ENCODE data around the gene FBXL20.

The FBXL20 gene

GRCh38 chr17:39224778-39225307, 176.6 kb downstream of the FBXL20 start:
- H3K4me3 Mint-ChIP-seq = peak overlapping the region; percentile 66
- no peaks in the 10 kb centered on the region for H3K9me3 Mint-ChIP-seq
- no peak overlapping the region for H3K27ac Mint-ChIP-seq
- H3K36me3 Mint-ChIP-seq (ENCODE audit: low read depth) = no peaks in the 10 kb centered on the region
- peaks cover 11% of the 10 kb centered on the region for H3K4me1 Mint-ChIP-seq (ENCODE audit: low read depth)
- H3K27me3 Mint-ChIP-seq = peaks cover 42% of the 10 kb centered on the region

DNA sequence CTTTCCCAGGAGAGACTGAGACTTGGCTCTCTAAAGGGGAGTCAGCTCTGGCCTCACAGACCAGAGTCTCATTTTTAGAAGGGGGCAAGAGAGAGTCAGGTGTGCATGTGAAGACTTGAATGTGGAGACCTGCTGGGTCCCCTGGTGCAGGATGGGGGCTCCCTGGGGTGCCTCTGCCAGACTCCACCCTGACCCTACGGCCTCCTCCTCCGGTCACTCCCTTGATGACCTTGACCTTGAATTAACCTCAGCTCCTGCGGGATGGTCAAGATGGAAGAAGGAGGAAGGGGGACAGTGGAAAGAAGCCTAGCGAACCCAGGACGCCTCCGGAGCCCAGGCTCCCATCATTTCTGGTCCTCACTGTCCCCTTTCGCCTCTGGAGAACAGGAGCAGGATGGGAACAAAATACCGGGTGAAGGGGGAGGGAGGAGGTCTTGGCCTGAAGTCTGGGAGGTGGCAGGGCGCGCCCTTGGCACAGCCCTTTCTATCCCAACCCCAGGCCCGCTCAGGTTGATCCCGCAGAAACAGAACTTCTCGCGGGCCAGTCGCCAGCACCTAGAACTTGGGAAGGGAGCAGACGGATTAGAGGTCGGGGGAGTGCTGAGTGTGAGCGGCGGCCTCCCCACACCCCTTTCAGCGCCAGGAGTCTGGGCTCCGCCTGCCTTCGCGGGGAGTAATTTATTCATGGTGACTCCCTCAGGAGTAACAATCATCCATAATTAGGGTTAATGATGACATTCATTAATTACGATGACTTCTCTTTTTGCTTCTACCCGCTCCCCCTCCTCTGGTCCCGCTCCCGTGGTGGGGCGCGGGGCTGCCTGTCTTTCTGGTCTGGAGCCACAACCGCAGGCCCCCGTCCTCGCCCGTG, 177.3 kb downstream of the FBXL20 start:
- H3K4me3 Mint-ChIP-seq = no peak overlapping the region
- no peaks in the 10 kb centered on the region for H3K36me3 Mint-ChIP-seq (ENCODE audit: low read depth)
- H3K9me3 Mint-ChIP-seq = no peaks in the 10 kb centered on the region
- no peak overlapping the region for H3K27ac Mint-ChIP-seq
- H3K27me3 Mint-ChIP-seq = peaks cover 38% of the 10 kb centered on the region
- peaks cover 11% of the 10 kb centered on the region for H3K4me1 Mint-ChIP-seq (ENCODE audit: low read depth)

GRCh38 chr17:39222866-39223834, 178.3 kb downstream of the FBXL20 start:
- no peak overlapping the region for H3K27ac Mint-ChIP-seq
- peaks cover 38% of the 10 kb centered on the region for H3K27me3 Mint-ChIP-seq
- no peaks in the 10 kb centered on the region for H3K36me3 Mint-ChIP-seq (ENCODE audit: low read depth)
- peaks cover 11% of the 10 kb centered on the region for H3K4me1 Mint-ChIP-seq (ENCODE audit: low read depth)
- H3K4me3 Mint-ChIP-seq = no peak overlapping the region
- no peaks in the 10 kb centered on the region for H3K9me3 Mint-ChIP-seq

DNA sequence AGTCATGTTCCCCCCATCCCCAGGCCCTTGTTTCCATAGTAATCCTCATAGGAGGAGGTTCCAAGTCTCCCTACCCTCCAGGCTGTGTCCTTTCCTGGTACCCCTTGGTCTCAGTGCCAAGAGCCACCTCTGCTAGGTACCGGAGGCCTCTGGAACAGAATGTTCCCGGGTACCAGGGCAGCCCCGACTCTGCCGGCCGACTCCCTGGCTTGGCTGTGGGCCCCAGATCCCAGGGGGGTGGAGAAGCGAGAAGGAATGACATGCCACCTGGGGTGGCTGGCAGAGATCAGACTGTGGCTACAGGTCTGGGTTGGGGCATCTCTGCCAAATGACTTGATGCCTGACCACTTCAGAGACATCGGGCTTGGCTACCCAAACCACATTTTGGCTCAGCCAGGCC, 179.3 kb downstream of the FBXL20 start:
- no peak overlapping the region for H3K4me3 Mint-ChIP-seq
- H3K9me3 Mint-ChIP-seq = no peaks in the 10 kb centered on the region
- no peaks in the 10 kb centered on the region for H3K36me3 Mint-ChIP-seq (ENCODE audit: low read depth)
- H3K27me3 Mint-ChIP-seq = peaks cover 32% of the 10 kb centered on the region
- H3K4me1 Mint-ChIP-seq (ENCODE audit: low read depth) = peaks cover 11% of the 10 kb centered on the region
- H3K27ac Mint-ChIP-seq = no peak overlapping the region

DNA sequence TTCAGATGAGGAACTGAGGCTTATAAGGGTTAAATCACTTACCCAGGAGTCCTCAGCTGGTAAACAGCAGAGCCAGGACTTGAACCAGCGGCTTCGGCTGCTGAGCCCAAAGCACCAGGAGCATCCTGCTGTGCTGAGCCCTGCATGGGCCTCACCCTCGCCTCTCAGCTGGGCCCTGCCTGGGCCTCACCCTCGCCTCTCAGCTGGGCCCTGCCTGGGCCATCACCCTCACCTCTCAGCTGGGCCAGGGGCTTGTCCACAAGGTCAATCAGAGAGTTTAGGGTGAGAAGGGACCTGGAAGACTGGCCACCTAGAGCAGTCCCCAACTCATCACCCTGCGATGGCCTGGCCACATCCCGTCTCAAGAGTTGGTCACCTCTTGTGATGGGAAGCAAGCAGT, 179.9 kb downstream of the FBXL20 start:
- no peaks in the 10 kb centered on the region for H3K9me3 Mint-ChIP-seq
- H3K27ac Mint-ChIP-seq = no peak overlapping the region
- no peaks in the 10 kb centered on the region for H3K36me3 Mint-ChIP-seq (ENCODE audit: low read depth)
- H3K4me1 Mint-ChIP-seq (ENCODE audit: low read depth) = peaks cover 11% of the 10 kb centered on the region
- H3K4me3 Mint-ChIP-seq = no peak overlapping the region
- peaks cover 33% of the 10 kb centered on the region for H3K27me3 Mint-ChIP-seq

DNA sequence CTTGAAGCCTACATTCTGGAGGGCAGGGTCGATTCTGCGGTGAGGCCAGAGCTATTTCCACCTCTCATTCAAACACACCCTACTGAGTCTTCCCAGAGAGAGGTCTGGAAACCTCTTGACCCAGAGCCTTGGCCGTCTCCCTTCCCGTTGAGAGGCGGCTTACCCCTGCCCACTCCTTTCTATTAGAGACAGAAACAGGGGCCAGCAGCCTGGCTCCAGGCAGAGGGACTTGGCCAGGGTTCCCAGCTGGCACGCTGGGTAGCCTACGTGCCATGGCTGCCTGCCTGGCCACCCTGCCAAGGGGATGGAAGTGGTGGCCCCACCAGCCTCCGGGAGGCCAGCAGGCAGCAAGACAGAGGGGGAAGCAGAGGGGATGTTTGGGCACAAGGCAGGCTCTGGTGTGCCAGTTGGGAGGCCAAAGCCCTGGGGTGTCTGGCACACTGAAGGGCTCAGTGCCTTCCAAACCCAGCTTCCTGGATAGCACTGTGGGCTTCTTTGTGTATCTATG, 181.7 kb downstream of the FBXL20 start:
- Mint-ChIP-seq H3K27ac (no peak overlapping the region), H3K4me1 (ENCODE audit: low read depth) (peaks cover 1% of the 10 kb centered on the region), H3K9me3 (no peaks in the 10 kb centered on the region), H3K27me3 (peaks cover 23% of the 10 kb centered on the region), H3K4me3 (no peak overlapping the region), H3K36me3 (ENCODE audit: low read depth) (no peaks in the 10 kb centered on the region)

DNA sequence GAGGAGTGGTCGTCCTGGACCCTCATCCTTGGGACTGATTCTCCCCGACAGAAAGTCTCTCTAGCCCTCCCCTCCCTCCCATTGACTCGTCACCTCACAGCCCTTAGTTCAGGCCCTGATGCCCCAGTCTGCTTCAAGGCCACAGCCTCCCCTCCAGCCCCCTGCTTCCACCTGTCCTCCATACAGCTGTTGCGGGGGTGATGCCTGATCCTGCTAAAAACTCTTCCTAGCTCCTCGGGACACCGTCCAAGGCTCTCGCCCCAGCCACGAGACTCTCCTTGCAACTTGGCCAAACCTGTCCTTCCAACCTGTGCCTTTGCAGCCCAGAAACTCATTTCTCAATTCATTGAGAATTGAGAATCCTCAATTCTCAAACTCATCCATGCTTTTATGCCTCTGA, 182.5 kb downstream of the FBXL20 start:
- H3K4me1 Mint-ChIP-seq (ENCODE audit: low read depth) = no peaks in the 10 kb centered on the region
- H3K27ac Mint-ChIP-seq = no peak overlapping the region
- peaks cover 17% of the 10 kb centered on the region for H3K27me3 Mint-ChIP-seq
- no peaks in the 10 kb centered on the region for H3K9me3 Mint-ChIP-seq
- H3K4me3 Mint-ChIP-seq = no peak overlapping the region
- H3K36me3 Mint-ChIP-seq (ENCODE audit: low read depth) = no peaks in the 10 kb centered on the region

DNA sequence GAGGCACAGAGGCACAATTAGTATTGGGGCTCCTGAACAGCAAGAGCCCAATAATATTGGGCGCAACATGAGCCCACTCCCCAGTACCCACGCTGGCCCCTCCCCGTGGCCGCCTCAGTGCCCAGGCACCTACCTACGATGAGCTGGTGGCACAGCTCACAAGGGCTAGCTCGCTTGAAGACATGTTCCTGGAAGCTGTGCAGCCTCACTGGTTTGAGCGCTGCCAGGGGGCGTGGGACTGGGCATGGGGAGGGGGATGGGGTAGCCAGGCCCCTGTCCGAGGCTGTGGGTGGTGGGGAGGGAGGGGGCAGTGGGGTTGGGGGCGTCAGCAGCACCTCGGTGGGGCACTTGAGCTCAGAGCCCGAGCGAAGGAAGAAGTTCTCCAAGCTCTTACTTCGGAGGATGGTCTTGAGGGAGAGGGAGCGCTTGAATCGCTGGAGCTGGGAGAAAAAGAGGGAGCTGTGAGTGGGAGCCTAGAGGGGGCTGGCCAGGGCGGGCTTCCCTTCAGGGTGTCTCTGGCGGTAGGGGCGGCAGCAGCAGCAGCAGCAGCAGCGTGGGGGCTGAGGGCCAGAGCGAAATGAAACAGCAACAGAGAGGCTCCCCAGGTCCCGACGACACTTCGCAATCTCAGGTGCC, 183.6 kb downstream of the FBXL20 start:
- Mint-ChIP-seq H3K4me3 (no peak overlapping the region), H3K4me1 (ENCODE audit: low read depth) (no peaks in the 10 kb centered on the region), H3K27ac (no peak overlapping the region), H3K36me3 (ENCODE audit: low read depth) (no peaks in the 10 kb centered on the region), H3K27me3 (peaks cover 13% of the 10 kb centered on the region), H3K9me3 (no peaks in the 10 kb centered on the region)

DNA sequence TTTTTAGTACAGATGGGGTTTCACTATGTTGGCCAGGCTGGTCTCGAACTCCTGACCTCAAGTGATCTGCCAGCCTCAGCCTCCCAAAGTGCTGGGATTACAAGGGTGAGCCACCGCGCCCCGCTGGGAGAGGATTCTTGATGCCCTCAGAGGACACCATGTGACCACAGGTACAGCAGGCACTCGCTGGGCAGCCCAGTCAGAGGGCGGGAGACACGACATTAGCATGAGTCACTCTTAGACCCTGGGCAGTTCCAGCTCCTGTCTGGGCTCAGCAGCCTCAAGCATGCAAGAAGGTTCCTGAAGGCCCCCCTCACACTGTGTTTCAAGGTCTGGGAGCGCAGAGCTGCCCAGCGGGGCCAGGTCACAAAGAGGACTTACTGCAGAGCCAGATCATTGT, 187.6 kb downstream of the FBXL20 start:
- Mint-ChIP-seq H3K4me1 (ENCODE audit: low read depth) (peaks cover 14% of the 10 kb centered on the region), H3K4me3 (no peak overlapping the region), H3K27me3 (peaks cover 7% of the 10 kb centered on the region), H3K9me3 (no peaks in the 10 kb centered on the region), H3K36me3 (ENCODE audit: low read depth) (no peaks in the 10 kb centered on the region), H3K27ac (no peak overlapping the region)

DNA sequence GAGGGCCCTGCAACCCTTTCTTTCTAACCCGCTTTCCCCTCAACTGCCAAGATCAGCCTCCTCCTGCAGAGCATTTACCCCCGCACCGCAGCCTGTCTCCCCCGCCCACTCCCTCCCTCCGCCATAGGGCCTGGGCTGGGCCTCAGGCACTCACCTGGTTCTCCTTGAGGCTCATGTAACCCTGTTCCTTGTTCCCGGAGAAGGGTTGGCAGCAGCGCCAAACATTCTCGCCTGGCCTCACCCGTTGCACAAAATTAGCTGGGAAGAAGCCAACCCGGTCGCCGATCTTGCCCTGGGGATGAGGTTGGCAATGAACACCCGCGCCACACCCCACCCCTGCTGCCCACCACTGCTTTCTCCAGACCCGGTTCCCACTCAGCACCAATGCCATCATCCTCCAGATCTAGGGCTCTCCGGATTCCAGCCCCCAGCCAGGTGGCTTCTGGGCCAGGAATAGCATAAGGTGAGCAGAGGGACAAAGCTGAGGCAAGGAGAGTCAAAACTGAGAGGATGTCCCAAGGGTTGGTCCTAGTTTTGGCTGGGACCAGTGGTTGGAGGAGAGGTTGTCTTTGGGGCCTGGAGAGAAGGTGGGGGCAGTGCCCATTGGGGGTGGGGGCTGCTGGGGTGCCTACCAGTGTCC, 188.5 kb downstream of the FBXL20 start:
- Mint-ChIP-seq H3K4me3 (no peak overlapping the region), H3K36me3 (ENCODE audit: low read depth) (no peaks in the 10 kb centered on the region), H3K27ac (no peak overlapping the region), H3K4me1 (ENCODE audit: low read depth) (peaks cover 23% of the 10 kb centered on the region), H3K9me3 (no peaks in the 10 kb centered on the region), H3K27me3 (peaks cover 7% of the 10 kb centered on the region)

GRCh38 chr17:39212195-39212810, 189.1 kb downstream of the FBXL20 start:
- H3K27me3 Mint-ChIP-seq = peaks cover 5% of the 10 kb centered on the region
- H3K36me3 Mint-ChIP-seq (ENCODE audit: low read depth) = no peaks in the 10 kb centered on the region
- H3K9me3 Mint-ChIP-seq = no peaks in the 10 kb centered on the region

DNA sequence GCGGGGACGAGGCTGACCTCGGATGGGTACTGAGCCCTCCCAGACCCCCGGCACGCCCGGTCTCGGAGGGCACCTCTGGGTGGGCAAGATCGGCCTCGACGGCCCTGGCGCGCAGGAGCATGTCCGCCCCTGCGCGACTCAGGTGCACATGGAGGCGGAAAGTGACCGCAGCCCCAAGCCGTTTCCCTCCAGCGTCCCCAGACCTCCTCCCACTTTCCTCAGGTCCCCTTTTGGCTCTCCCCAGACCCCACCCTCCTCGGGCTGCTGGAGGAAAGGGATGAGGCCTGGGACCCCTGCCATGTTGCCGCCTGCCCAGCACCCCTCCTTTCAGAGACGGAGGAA, 191.4 kb downstream of the FBXL20 start:
- Mint-ChIP-seq H3K4me3 (peak overlapping the region; percentile 51), H3K4me1 (ENCODE audit: low read depth) (peaks cover 36% of the 10 kb centered on the region), H3K27ac (no peak overlapping the region), H3K9me3 (no peaks in the 10 kb centered on the region), H3K27me3 (no peaks in the 10 kb centered on the region), H3K36me3 (ENCODE audit: low read depth) (peaks cover under 1% of the 10 kb centered on the region)

More at GRCh38 chr17:39212195-39212810, 189.1 kb downstream of the FBXL20 start:
- Mint-ChIP-seq H3K27ac (no peak overlapping the region), H3K4me1 (ENCODE audit: low read depth) (peaks cover 30% of the 10 kb centered on the region), H3K4me3 (no peak overlapping the region)

DNA sequence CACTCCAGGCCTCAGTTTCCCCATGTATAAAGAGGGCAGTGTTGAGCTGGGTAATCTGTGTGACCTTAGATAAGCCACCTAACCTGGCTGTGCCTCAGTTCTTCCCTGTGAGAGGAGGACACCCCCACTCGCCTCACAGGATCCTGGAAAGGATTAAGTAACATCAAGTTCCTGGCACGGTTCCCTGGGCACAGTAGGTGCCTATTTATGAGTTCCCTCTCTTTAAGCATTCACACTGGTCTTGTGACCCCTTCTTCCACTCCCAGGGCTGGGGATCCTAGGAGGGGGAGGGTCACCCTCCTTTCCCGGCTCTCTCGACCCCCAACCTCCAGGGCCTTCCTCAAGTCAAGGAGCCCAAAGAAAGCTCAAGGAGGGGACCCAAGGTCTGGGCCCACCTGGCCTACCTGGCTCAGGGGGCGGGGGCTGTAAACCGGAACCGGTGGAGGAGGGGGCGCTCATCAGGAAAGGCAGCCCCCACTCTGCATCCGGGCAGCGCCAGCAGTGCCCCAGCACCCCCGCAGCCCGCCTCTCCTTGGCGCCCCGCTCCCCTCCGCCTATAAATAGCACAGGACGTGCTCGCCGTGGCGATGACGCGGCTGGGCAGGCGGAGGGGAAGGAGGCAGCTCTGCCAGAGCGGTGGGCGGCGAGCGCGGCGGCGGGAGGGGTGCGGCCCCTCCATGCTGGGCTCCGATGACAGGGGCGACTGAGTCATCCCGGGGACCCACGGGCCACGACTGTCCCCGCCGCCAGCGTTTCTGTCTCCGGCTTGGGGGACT, 191.9 kb downstream of the FBXL20 start:
- peak overlapping the region; percentile 70 for H3K4me3 Mint-ChIP-seq
- peaks cover 39% of the 10 kb centered on the region for H3K4me1 Mint-ChIP-seq (ENCODE audit: low read depth)
- H3K9me3 Mint-ChIP-seq = no peaks in the 10 kb centered on the region
- H3K27ac Mint-ChIP-seq = peak overlapping the region; percentile 31
- no peaks in the 10 kb centered on the region for H3K27me3 Mint-ChIP-seq
- H3K36me3 Mint-ChIP-seq (ENCODE audit: low read depth) = peaks cover 6% of the 10 kb centered on the region

Measured in stimulated activated naive CD8-positive, alpha-beta T cell treated with anti-CD3 and anti-CD28 coated beads, Interleukin-15, Interleukin-2, amounts not matched to agents 100 ng/mL and 50 ng/mL, for 24 hours (primary cell).